Panc1 (cell line): Measurements from ENCODE around the gene DHRS13. TPM values are rescaled to one million over a fixed set of nuclear protein-coding genes. Genes with fewer than 3 reads are reported as not detected.
A peak's percentile ranks its signal among the peaks of the same experiment; 100 is the strongest.
"Not testable (repeated sequence)": the region's sequence is repeated elsewhere in the genome, so short reads cannot be mapped to it uniquely, and the experiment has no call there.

Experiments used
- ATAC-seq: fragments of 200-7000 bp; cut with Tn5 transposase; 2 replicates; pipeline ENCODE4 v1.9.1; 2020; ENCODE audit warnings: mild to moderate bottlenecking, moderate library complexity
- BruUV-seq: library from RNA; stranded (reverse); fragments of 400-500 nt; replicated peaks from 2 replicates; lab custom pipeline; 2021; lab: Mats Ljungman, UMichigan
- CTCF ChIA-PET: fragments of 300-600 bp; sonication (Branson Sonifier 250); formaldehyde crosslinking; loops from one replicate; lab custom pipeline; 2022; ENCODE audit warnings: antibody characterized with exemption; lab: Charles Lee
- POLR2A ChIA-PET: fragments of 300-600 bp; sonication (Branson Sonifier 250); formaldehyde crosslinking; loops from one replicate; lab custom pipeline; 2022; ENCODE audit warnings: antibody characterized with exemption; lab: Charles Lee
- DNase-seq: peaks from one replicate; pipeline ENCODE4 v3.0.0-alpha.2; 2010; ENCODE audit warnings: low read depth, low spot score
- H3K27ac ChIP-seq: 2 replicates; pipeline ENCODE4 v1.5.1; 2011; ENCODE audit warnings: mild to moderate bottlenecking, low read length, inconsistent platforms
- H3K27me3 ChIP-seq: fragments of 200-500 bp; sonication (Bioruptor generic); 2 replicates; pipeline ENCODE4 v1.6.0; 2014; ENCODE audit warnings: low read length, inconsistent platforms; ENCODE audit not compliant: control insufficient read depth, insufficient read depth
- H3K36me3 ChIP-seq: fragments of 200-500 bp; sonication (Bioruptor generic); 2 replicates; pipeline ENCODE4 v1.5.1; 2014; ENCODE audit warnings: inconsistent platforms, mild to moderate bottlenecking, low read length, moderate library complexity; ENCODE audit not compliant: control insufficient read depth, insufficient read depth
- H3K4me1 ChIP-seq: 2 replicates; pipeline ENCODE4 v1.5.1; 2011; ENCODE audit warnings: inconsistent platforms, mild to moderate bottlenecking, low read length, moderate library complexity; ENCODE audit not compliant: control insufficient read depth, insufficient read depth
- H3K4me3 ChIP-seq, 2 experiments: 2 replicates each; pipeline ENCODE4 v1.5.1; 2011 to 2012; ENCODE audit warnings: low read depth in 2 of 2, low read length in 2 of 2, mild to moderate bottlenecking in 2 of 2, inconsistent platforms in 1 of 2, moderate library complexity in 1 of 2
- H3K9me3 ChIP-seq: fragments of 200-500 bp; sonication (Bioruptor generic); 2 replicates; pipeline ENCODE4 v1.5.1; 2014; ENCODE audit warnings: low read depth, mild to moderate bottlenecking, inconsistent platforms, low read length, moderate library complexity; ENCODE audit not compliant: control insufficient read depth, insufficient read depth
- POLR2AphosphoS5 ChIP-seq: IDR thresholded peaks from 2 replicates; pipeline ENCODE4 v1.6.1; 2012; ENCODE audit warnings: mild to moderate bottlenecking, low read depth, low read length, moderate library complexity
- SIN3A ChIP-seq: IDR thresholded peaks from 2 replicates; pipeline ENCODE4 v1.6.1; 2012; ENCODE audit warnings: low read depth, mild to moderate bottlenecking, low read length, moderate library complexity, borderline replicate concordance; ENCODE audit not compliant: insufficient read depth
- TCF7L2 ChIP-seq: IDR thresholded peaks from 2 replicates; pipeline ENCODE4 v1.6.1; 2011; ENCODE audit warnings: mild to moderate bottlenecking, low read depth, low read length, inconsistent platforms
- in situ Hi-C: cut with HindIII; loops from 2 replicates; pipeline ENCODE4 v1.10.0; 2016; ENCODE audit warnings: low sequenced_read_pairs, low pct_unique_long_range_greater_than_20kb
- intact Hi-C: fragments of 100-400 bp; cut with micrococcal nuclease; formaldehyde crosslinking; loops from one replicate; pipeline ENCODE4 v1.10.0; 2022; ENCODE audit not compliant: unreplicated experiment
- total RNA-seq: library from RNA; stranded (reverse); gene quantifications from one replicate; pipeline ENCODE4 v1.2.1, GENCODE V29; 2021; ENCODE audit not compliant: unreplicated experiment
- TF ChIP-seq, protein P1 (sequence below): fragments of 450-650 bp; IDR thresholded peaks from 2 replicates; pipeline ENCODE4 v1.5.1; 2017; ENCODE audit warnings: mild to moderate bottlenecking
- TF ChIP-seq, protein P2 (sequence below), 2 experiments: IDR thresholded peaks; 2 replicates each; pipeline ENCODE4 v1.6.1; 2011 to 2012; ENCODE audit warnings: low read depth in 2 of 2, control low read depth in 1 of 2, low read length in 1 of 2, mild to moderate bottlenecking in 1 of 2, moderate library complexity in 1 of 2; ENCODE audit not compliant: insufficient read depth in 1 of 2

Gene DHRS13
- total RNA-seq, 1 experiment from 2014 or later = 5.2 TPM

DNA sequence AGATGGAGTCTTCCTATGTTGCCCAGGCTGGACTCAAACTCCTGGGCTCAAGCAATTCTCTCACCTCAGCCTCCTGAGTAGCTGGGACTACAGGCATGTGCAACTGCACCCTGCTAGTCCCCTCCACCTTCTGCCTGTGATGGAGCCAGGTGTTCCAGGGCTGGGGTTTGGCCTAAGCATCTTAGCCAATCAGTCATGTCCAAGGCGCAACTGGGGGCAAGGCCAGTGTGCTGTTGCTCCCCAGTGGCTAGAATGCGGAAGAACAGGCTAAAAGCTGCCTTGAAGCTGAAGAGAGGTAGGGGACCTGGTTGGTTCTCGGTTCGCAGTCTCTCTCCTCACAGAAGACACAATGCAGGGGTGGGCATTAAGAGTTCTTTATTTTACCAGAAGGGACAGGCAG lies 23.9 kb downstream of the DHRS13 start:
- Histone ChIP-seq H3K27ac (no peak overlapping the region), H3K4me3 (no peak overlapping the region), H3K27me3 (no peaks in the 10 kb centered on the region), H3K9me3 (no peaks in the 10 kb centered on the region), H3K36me3 (no peaks in the 10 kb centered on the region), H3K4me1 (no peaks in the 10 kb centered on the region)
- POLR2A ChIA-PET = interaction anchor here (0.7 kb wide), 1 partner anchor 154 kb away, joined by 3 read pairs; no protein-coding TSS in a partner anchor
- intact Hi-C loops = loop anchor here (10.0 kb wide), 1 partner anchor 114 kb away; no protein-coding TSS in a partner anchor
- no TSS peak for BruUV-seq
- no peak for DNase-seq
- in situ Hi-C loops = loop anchor here (10.0 kb wide), 1 partner anchor 114 kb away; no protein-coding TSS in a partner anchor
- TF ChIP-seq, protein P1, sequence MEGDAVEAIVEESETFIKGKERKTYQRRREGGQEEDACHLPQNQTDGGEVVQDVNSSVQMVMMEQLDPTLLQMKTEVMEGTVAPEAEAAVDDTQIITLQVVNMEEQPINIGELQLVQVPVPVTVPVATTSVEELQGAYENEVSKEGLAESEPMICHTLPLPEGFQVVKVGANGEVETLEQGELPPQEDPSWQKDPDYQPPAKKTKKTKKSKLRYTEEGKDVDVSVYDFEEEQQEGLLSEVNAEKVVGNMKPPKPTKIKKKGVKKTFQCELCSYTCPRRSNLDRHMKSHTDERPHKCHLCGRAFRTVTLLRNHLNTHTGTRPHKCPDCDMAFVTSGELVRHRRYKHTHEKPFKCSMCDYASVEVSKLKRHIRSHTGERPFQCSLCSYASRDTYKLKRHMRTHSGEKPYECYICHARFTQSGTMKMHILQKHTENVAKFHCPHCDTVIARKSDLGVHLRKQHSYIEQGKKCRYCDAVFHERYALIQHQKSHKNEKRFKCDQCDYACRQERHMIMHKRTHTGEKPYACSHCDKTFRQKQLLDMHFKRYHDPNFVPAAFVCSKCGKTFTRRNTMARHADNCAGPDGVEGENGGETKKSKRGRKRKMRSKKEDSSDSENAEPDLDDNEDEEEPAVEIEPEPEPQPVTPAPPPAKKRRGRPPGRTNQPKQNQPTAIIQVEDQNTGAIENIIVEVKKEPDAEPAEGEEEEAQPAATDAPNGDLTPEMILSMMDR = no peak
- TF ChIP-seq, protein P2, sequence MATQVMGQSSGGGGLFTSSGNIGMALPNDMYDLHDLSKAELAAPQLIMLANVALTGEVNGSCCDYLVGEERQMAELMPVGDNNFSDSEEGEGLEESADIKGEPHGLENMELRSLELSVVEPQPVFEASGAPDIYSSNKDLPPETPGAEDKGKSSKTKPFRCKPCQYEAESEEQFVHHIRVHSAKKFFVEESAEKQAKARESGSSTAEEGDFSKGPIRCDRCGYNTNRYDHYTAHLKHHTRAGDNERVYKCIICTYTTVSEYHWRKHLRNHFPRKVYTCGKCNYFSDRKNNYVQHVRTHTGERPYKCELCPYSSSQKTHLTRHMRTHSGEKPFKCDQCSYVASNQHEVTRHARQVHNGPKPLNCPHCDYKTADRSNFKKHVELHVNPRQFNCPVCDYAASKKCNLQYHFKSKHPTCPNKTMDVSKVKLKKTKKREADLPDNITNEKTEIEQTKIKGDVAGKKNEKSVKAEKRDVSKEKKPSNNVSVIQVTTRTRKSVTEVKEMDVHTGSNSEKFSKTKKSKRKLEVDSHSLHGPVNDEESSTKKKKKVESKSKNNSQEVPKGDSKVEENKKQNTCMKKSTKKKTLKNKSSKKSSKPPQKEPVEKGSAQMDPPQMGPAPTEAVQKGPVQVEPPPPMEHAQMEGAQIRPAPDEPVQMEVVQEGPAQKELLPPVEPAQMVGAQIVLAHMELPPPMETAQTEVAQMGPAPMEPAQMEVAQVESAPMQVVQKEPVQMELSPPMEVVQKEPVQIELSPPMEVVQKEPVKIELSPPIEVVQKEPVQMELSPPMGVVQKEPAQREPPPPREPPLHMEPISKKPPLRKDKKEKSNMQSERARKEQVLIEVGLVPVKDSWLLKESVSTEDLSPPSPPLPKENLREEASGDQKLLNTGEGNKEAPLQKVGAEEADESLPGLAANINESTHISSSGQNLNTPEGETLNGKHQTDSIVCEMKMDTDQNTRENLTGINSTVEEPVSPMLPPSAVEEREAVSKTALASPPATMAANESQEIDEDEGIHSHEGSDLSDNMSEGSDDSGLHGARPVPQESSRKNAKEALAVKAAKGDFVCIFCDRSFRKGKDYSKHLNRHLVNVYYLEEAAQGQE (IDR thresholded peaks at IDR 0.05; ENCODE audit: insufficient read depth in 1 of 2, low read depth in 2 of 2, low read length in 1 of 2) = no peak
- ATAC-seq = peak; percentile 86
- CTCF ChIA-PET = interaction anchor here (0.6 to 1.7 kb wide), 7 partner anchors 18 to 153 kb away, joined by 3 to 12 read pairs (median 3); partner anchors contain the start of gene TLCD1

DNA sequence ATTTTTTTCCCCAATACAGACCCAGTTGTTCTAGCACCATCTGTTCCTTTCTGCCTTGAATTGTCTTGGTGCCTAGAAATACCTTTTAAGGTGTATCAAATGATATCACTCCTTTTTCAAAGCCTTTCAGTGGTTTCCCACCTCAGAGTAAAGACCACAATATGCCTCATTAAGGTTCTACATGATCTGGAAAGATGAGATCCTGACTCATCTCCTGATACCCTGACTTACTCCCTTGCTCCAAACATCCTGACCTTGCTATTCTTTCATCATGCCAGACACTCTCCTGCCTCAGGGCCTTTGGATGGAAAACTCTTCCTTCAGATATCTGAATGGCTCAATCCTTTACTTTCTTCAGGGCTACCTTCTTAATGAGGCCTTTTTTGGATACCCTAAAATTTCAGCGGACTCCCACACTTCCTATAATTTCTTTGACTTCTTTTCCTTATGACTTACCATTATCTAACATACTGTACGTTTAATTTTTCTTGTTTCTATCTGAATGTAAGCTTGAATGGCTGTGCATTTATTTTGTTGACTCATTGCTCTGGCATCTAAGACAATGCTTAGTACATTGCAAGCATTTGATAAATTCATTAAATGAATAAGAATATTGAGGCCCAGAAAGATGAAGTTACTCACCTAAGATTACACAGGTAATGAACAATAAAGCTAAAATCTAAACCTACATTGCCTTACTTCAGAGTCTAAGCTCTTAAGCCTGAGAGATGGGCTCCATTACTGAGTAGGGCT lies 24.5 kb downstream of the DHRS13 start:
- no peak overlapping the region for H3K4me3 ChIP-seq
- H3K27me3 ChIP-seq = no peaks in the 10 kb centered on the region
- H3K4me1 ChIP-seq = no peaks in the 10 kb centered on the region
- no peak for DNase-seq
- ChIA-PET CTCF (interaction anchor here (0.9 to 1.4 kb wide), 2 partner anchors 37 to 115 kb away, joined by 3 to 12 read pairs; no protein-coding TSS in a partner anchor), POLR2A (interaction anchor here (0.7 kb wide), 1 partner anchor 153 kb away, joined by 3 read pairs; no protein-coding TSS in a partner anchor)
- in situ Hi-C loops = loop anchor here (10.0 kb wide), 1 partner anchor 114 kb away; no protein-coding TSS in a partner anchor
- H3K9me3 ChIP-seq = no peaks in the 10 kb centered on the region
- BruUV-seq = no TSS peak
- intact Hi-C loops = loop anchor here (10.0 kb wide), 1 partner anchor 114 kb away; no protein-coding TSS in a partner anchor
- no peak overlapping the region for H3K27ac ChIP-seq
- no peaks in the 10 kb centered on the region for H3K36me3 ChIP-seq
- no peak for ATAC-seq
- TF ChIP-seq POLR2AphosphoS5 = no peak
- TF ChIP-seq, protein P2 (IDR thresholded peaks at IDR 0.05; ENCODE audit: insufficient read depth in 1 of 2, low read depth in 2 of 2, low read length in 1 of 2) = no peak
- TF ChIP-seq SIN3A = no peak
- TF ChIP-seq TCF7L2 = no peak
- TF ChIP-seq, protein P1 = no peak

DNA sequence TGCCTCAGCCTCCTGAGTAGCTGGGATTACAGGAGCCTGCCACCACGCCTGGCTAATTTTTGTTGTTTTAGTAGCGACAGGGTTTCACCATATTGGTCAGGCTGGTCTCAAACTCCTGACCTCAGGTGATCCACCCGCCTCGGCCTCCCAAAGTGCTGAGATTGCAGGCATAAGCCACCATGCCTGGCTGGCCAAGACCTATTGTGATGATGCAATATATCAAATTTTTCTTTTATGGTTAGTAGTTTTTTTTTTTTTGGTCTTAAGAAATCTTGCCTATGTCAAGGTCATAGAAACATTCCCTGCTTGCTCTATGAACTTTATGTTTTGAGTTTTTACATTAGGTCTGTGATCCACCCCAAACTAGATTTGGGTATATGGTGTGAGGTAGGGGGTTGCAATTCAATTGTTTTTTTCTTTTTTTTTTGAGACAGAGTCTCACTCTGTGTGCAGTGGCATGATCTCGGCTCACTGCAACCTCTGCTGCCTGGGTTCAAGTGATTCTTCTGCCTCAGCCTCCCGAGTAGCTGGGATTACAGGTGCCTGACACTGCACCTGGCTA lies 25.6 kb downstream of the DHRS13 start:
- in situ Hi-C loops (loop anchor here (10.0 kb wide), 1 partner anchor 112 kb away; no protein-coding TSS in a partner anchor), intact Hi-C loops (loop anchor here (10.0 kb wide), 1 partner anchor 112 kb away; no protein-coding TSS in a partner anchor)
- DNase-seq, H3K4me1 ChIP-seq, H3K36me3 ChIP-seq, ATAC-seq, H3K27ac ChIP-seq, BruUV-seq, H3K4me3 ChIP-seq, CTCF ChIA-PET, POLR2A ChIA-PET, H3K27me3 ChIP-seq, H3K9me3 ChIP-seq: not testable (repeated sequence)
